K562 (cell line): ENCODE data around the gene COL25A1. TPM values are rescaled to one million over a fixed set of nuclear protein-coding genes. Genes with fewer than 3 reads are reported as not detected.

Experiments used
- ATAC-seq: fragments of 200-7000 bp; cut with Tn5 transposase; 3 replicates; pipeline ENCODE4 v1.9.1; 2020; ENCODE audit warnings: moderate library complexity
- BruUV-seq: library from RNA; stranded (reverse); fragments of 400-500 nt; replicated peaks from 2 replicates; lab custom pipeline; 2021; lab: Mats Ljungman, UMichigan
- CTCF ChIA-PET: fragments of 300-600 bp; formaldehyde crosslinking; extraction: SDS; loops from one replicate; lab custom pipeline; 2021; ENCODE audit warnings: low intra/inter-chr PET ratio; lab: Yijun Ruan, JAX
- POLR2A ChIA-PET: fragments of 300-600, 350-650 bp; sonication (Branson Sonifier 250); formaldehyde crosslinking; extraction: SDS; loops from one replicate; lab custom pipeline; 2021; ENCODE audit warnings: antibody characterized with exemption, inconsistent platforms; lab: Yijun Ruan, JAX
- DNase-seq, 4 experiments: peaks; one replicate each; pipeline versions ENCODE4 v3.0.0 to v3.0.0-alpha.2; 2011 to 2018; ENCODE audit warnings: low spot score in 3 of 4, mixed read lengths in 3 of 4; ENCODE audit errors: extremely low read depth in 1 of 4
- FAIRE-seq: peaks from 2 replicates; lab custom pipeline; 2011; peaks lifted over from hg19 to GRCh38; lab: Jason Lieb, UNC
- H2AFZ ChIP-seq: 2 replicates; pipeline ENCODE4 v1.6.0; 2011; ENCODE audit warnings: low read depth, low read length, control low read depth, inconsistent platforms
- H3K27ac ChIP-seq: fragments of 200-600 bp; 3 replicates; pipeline ENCODE4 v1.8.0; 2011; ENCODE audit warnings: low read depth, mild to moderate bottlenecking, control low read depth, inconsistent platforms, low read length, moderate library complexity, mixed read lengths; ENCODE audit errors: extremely low read depth
- H3K27me3 ChIP-seq, 2 experiments: fragments of 300-600 bp in 1 of 2; 2 replicates in 1 of 2; 3 replicates in 1 of 2; pipeline versions ENCODE4 v1.6.0 to v1.8.0; 2011; ENCODE audit warnings: inconsistent platforms in 2 of 2, low read length in 2 of 2, mild to moderate bottlenecking in 1 of 2, mixed read lengths in 1 of 2, moderate library complexity in 1 of 2; ENCODE audit not compliant: control insufficient read depth in 2 of 2, insufficient read depth in 2 of 2
- H3K36me3 ChIP-seq: fragments of 300-600 bp; 3 replicates; pipeline ENCODE4 v1.8.0; 2011; ENCODE audit warnings: mild to moderate bottlenecking, low read length, inconsistent platforms; ENCODE audit not compliant: control insufficient read depth, insufficient read depth
- H3K4me1 ChIP-seq, 2 experiments: fragments of 200-600 bp in 1 of 2; replicated peaks in 1 of 2; 2 replicates in 1 of 2; 3 replicates in 1 of 2; pipeline versions ENCODE4 v1.5.1 to v1.8.0; 2011; ENCODE audit warnings: inconsistent platforms in 2 of 2, low read length in 2 of 2, mild to moderate bottlenecking in 1 of 2, mixed read lengths in 1 of 2, moderate library complexity in 1 of 2; ENCODE audit not compliant: control insufficient read depth in 2 of 2, insufficient read depth in 2 of 2
- H3K4me2 ChIP-seq: 2 replicates; pipeline ENCODE4 v1.6.1; 2011; ENCODE audit warnings: low read length, control low read depth, inconsistent platforms, mixed read lengths; ENCODE audit not compliant: insufficient read depth
- H3K4me3 ChIP-seq: fragments of 200-600 bp; sonication (generic), shearing (Covaris generic); 2 replicates; pipeline ENCODE4 v1.5.1; 2016; ENCODE audit warnings: control low read depth, inconsistent platforms
- H3K79me2 ChIP-seq: fragments of 200-600 bp; 3 replicates; pipeline ENCODE4 v1.8.0; 2011; ENCODE audit warnings: low read length, inconsistent platforms; ENCODE audit not compliant: control insufficient read depth, insufficient read depth
- H3K9ac ChIP-seq, 2 experiments: 2 replicates each; pipeline versions ENCODE4 v1.6.0 to v1.6.1; 2011; ENCODE audit warnings: low read depth in 2 of 2, low read length in 2 of 2, control low read depth in 1 of 2, inconsistent platforms in 1 of 2, mild to moderate bottlenecking in 1 of 2, mixed read lengths in 1 of 2; ENCODE audit not compliant: insufficient read depth in 1 of 2
- H3K9me1 ChIP-seq: one replicate; pipeline ENCODE4 v1.6.0; 2011; ENCODE audit warnings: inconsistent platforms, mild to moderate bottlenecking, low read length, moderate library complexity; ENCODE audit not compliant: control insufficient read depth, insufficient read depth
- H3K9me3 ChIP-seq: replicated peaks from 2 replicates; pipeline ENCODE4 v1.5.1; 2011; ENCODE audit warnings: low read depth, low read length, inconsistent platforms; ENCODE audit not compliant: control insufficient read depth, insufficient read depth
- H4K20me1 ChIP-seq: replicated peaks from 2 replicates; pipeline ENCODE4 v1.6.1; 2011; ENCODE audit warnings: low read length, inconsistent platforms, mixed read lengths; ENCODE audit not compliant: control insufficient read depth, insufficient read depth
- ATF1 ChIP-seq, 2 experiments: fragments of 450-650 bp in 1 of 2; IDR thresholded peaks; 2 replicates each; pipeline ENCODE4 v1.6.1; 2016; ENCODE audit warnings: missing compliant biosample characterization in 1 of 2, missing genetic modification characterization in 1 of 2
- CXXC5 ChIP-seq: fragments of 250-450 bp; sonication (Bioruptor Pico); IDR thresholded peaks from 2 replicates; pipeline ENCODE4 v1.8.0; 2022; ENCODE audit warnings: inconsistent platforms, mild to moderate bottlenecking, moderate library complexity
- FOXP4 ChIP-seq: sonication (generic); formaldehyde crosslinking; IDR thresholded peaks from 2 replicates; pipeline ENCODE4 v1.8.0; 2022; ENCODE audit warnings: mild to moderate bottlenecking, missing genetic modification reagents, borderline replicate concordance
- HINFP ChIP-seq: fragments of 450-650 bp; conservative IDR thresholded peaks from 2 replicates; pipeline ENCODE4 v1.6.1; 2016; ENCODE audit warnings: missing genetic modification characterization, low read depth, mild to moderate bottlenecking, control low read depth, missing compliant biosample characterization
- HIVEP1 ChIP-seq: fragments of 250-450 bp; sonication (Bioruptor Pico); IDR thresholded peaks from 2 replicates; pipeline ENCODE4 v1.4.0; 2020; ENCODE audit warnings: mild to moderate bottlenecking
- LARP7 ChIP-seq: fragments of 450-650 bp; IDR thresholded peaks from 2 replicates; pipeline ENCODE4 v1.6.1; 2016
- MYNN ChIP-seq, 2 experiments: sonication (generic); formaldehyde crosslinking in 1 of 2; IDR thresholded peaks; 2 replicates each; pipeline versions ENCODE4 v1.5.0 to v1.6.1; 2016 to 2020; ENCODE audit warnings: antibody characterized with exemption in 1 of 2, missing genetic modification reagents in 1 of 2
- NFXL1 ChIP-seq: fragments of 450-650 bp; formaldehyde crosslinking; IDR thresholded peaks from 2 replicates; pipeline ENCODE4 v1.4.0; 2021; ENCODE audit warnings: mild to moderate bottlenecking
- RAD21 ChIP-seq, 2 experiments: fragments of 250-450 bp in 1 of 2; fragments of 450-650 bp in 1 of 2; sonication (Bioruptor Pico) in 1 of 2; formaldehyde crosslinking in 1 of 2; IDR thresholded peaks in 1 of 2; conservative IDR thresholded peaks in 1 of 2; 2 replicates each; pipeline versions ENCODE4 v1.4.0 to v1.8.0; 2020 to 2022; ENCODE audit warnings: mild to moderate bottlenecking in 2 of 2, moderate library complexity in 1 of 2
- ZBTB11 ChIP-seq, 3 experiments: fragments of 200-800 bp in 1 of 3; fragments of 250-450 bp in 1 of 3; fragments of 450-650 bp in 1 of 3; sonication (Bioruptor Pico) in 1 of 3; sonication (Bioruptor generic) in 1 of 3; formaldehyde crosslinking in 1 of 3; IDR thresholded peaks; 2 replicates each; pipeline versions ENCODE4 v1.6.1 to v1.8.0; 2016 to 2022; ENCODE audit warnings: mild to moderate bottlenecking in 2 of 3, missing genetic modification characterization in 2 of 3, missing compliant biosample characterization in 1 of 3, moderate library complexity in 1 of 3
- ZC3H4 ChIP-seq: sonication (generic); formaldehyde crosslinking; IDR thresholded peaks from 2 replicates; pipeline ENCODE4 v1.9.0; 2021; ENCODE audit warnings: missing genetic modification reagents, borderline replicate concordance
- WGBS: fragments of 100-300 bp; shearing (Covaris generic); methylation state at CpG from one replicate; pipeline ENCODE4 v1.1.6; 2016; ENCODE audit warnings: low coverage, mixed read lengths; ENCODE audit not compliant: insufficient coverage; ENCODE audit errors: missing lambda C conversion rate; 5-methylcytosine and 5-hydroxymethylcytosine counted together
- in situ Hi-C: fragments of 300-500 bp; cut with MboI; formaldehyde crosslinking; loops from 4 replicates; pipeline ENCODE4 v1.15.0; 2018; ENCODE audit warnings: inconsistent platforms, mixed read lengths
- intact Hi-C: fragments of 100-400 bp; cut with micrococcal nuclease; formaldehyde crosslinking; loops from 2 replicates; pipeline ENCODE4 v1.14.2; 2022
- polyA plus RNA-seq, 8 experiments: library from polyadenylated mRNA; depleted of rRNA in 4 of 8; stranded (reverse) in 5 of 8; unstranded in 3 of 8; fragments of >200 nt; fragmentation: Nextera tagmentation in 2 of 8; fragmentation: Illumina TruSeq in 1 of 8; extraction: Ambion mirVana in 2 of 8; extraction: Trizol in 1 of 8; gene quantifications; 2 replicates each; pipeline versions ENCODE4 v1.2.1 to v1.2.3, GENCODE V29; 2011 to 2014; ENCODE audit warnings: inconsistent platforms in 1 of 8, missing spikeins in 1 of 8
- total RNA-seq, 7 experiments: library from RNA; depleted of rRNA in 6 of 7; stranded (reverse); fragments of >200 nt in 6 of 7; fragmentation: Illumina TruSeq in 2 of 7; extraction: Trizol in 2 of 7; gene quantifications; 2 replicates each; pipeline versions ENCODE4 v1.2.1 to v1.2.3, GENCODE V29; 2011 to 2021; ENCODE audit warnings: low replicate concordance in 1 of 7

COL25A1 gene
- total and polyA plus RNA-seq, 9 of the 15 experiments (the other 6 are each of a cell fraction or from before 2014, with no cell fraction given) = 0.03 to 0.62 (median 0.27) TPM

GRCh38 chr4:108825737-108826136 lies 476.7 kb downstream of the COL25A1 start (continued):
- TF ChIP-seq ZBTB11 (CRISPR knock-in tag; IDR thresholded peaks at IDR 0.05) = no peak

- no peaks in the 10 kb centered on the region for H3K36me3 ChIP-seq
- FAIRE-seq = no peak
- intact Hi-C loops = no loop called here
- H3K27me3 ChIP-seq = peaks cover 0 to 2% of the 10 kb centered on the region in 2 experiments; a peak in 2 of 5 replicates
- ChIA-PET CTCF (no interaction called here), POLR2A (no interaction called here)
- no peak overlapping the region for H2AFZ ChIP-seq
- no peak for ATAC-seq
- DNase-seq = no peak
- 0% methylated on average over 2 of the region's 2 CpGs for WGBS
- no peaks in the 10 kb centered on the region for H3K9me3 ChIP-seq
- no peaks in the 10 kb centered on the region for H4K20me1 ChIP-seq
- TF ChIP-seq MYNN (IDR thresholded peaks at IDR 0.05) (no peak), MYNN (CRISPR knock-in tag; IDR thresholded peaks at IDR 0.05) (no peak), CXXC5 (CRISPR knock-in tag) (no peak), HIVEP1 (CRISPR knock-in tag) (no peak), LARP7 (no peak), NFXL1 (CRISPR knock-in tag) (no peak), FOXP4 (no peak), RAD21 (CRISPR knock-in tag; conservative IDR thresholded peaks at IDR 0.05 in 1 of 2, IDR thresholded peaks at IDR 0.05 in 1 of 2) (no peak), ATF1 (CRISPR knock-in tag; IDR thresholded peaks at IDR 0.05) (no peak), ATF1 (tag; IDR thresholded peaks at IDR 0.05) (no peak), ZC3H4 (no peak), HINFP (tag) (no peak)
- in situ Hi-C loops = no loop called here
- no peak overlapping the region for H3K9ac ChIP-seq
- no peak overlapping the region for H3K4me2 ChIP-seq
- no TSS peak for BruUV-seq
- H3K4me1 ChIP-seq = no peaks in the 10 kb centered on the region
- no peaks in the 10 kb centered on the region for H3K79me2 ChIP-seq
- H3K4me3 ChIP-seq = no peak overlapping the region
- H3K27ac ChIP-seq = no peak overlapping the region
- no peaks in the 10 kb centered on the region for H3K9me1 ChIP-seq
Observed at GRCh38 chr4:108821351-108821930, 481.0 kb downstream of the COL25A1 start.
